ENCODE results near the gene TOB1.
"Not testable (repeated sequence)": the region's sequence is repeated elsewhere in the genome, so short reads cannot be mapped to it uniquely, and the experiment has no call there.

TOB1 gene

GRCh38 chr17:50884439-50885311 is 18.5 kb upstream of the TOB1 start:
- H3K36me3 ChIP-seq (ENCODE audit: insufficient read depth, low read length) = no peaks in the 10 kb centered on the region
- peaks cover 4% of the 10 kb centered on the region for H3K9me3 ChIP-seq (ENCODE audit: control insufficient read depth, insufficient read depth, low read length)
- no peak overlapping the region for H3K9ac ChIP-seq (ENCODE audit: low read depth, low read length)
- peaks cover 19% of the 10 kb centered on the region for H3K4me1 ChIP-seq (ENCODE audit: insufficient read depth, low read length)

- Histone ChIP-seq H3K9ac (ENCODE audit: low read depth, low read length) (no peak overlapping the region), H3K4me1 (ENCODE audit: insufficient read depth, low read length) (peaks cover 14% of the 10 kb centered on the region), H3K36me3 (ENCODE audit: insufficient read depth, low read length) (no peaks in the 10 kb centered on the region), H3K9me3 (ENCODE audit: control insufficient read depth, insufficient read depth, low read length) (peaks cover 4% of the 10 kb centered on the region)
These were observed 17.8 kb upstream of the TOB1 start for GRCh38 chr17:50883850-50884438.

- no peak overlapping the region for H3K9ac ChIP-seq (ENCODE audit: low read depth, low read length)
- peaks cover 4% of the 10 kb centered on the region for H3K9me3 ChIP-seq (ENCODE audit: control insufficient read depth, insufficient read depth, low read length)
- no peaks in the 10 kb centered on the region for H3K36me3 ChIP-seq (ENCODE audit: insufficient read depth, low read length)
- peaks cover 13% of the 10 kb centered on the region for H3K4me1 ChIP-seq (ENCODE audit: insufficient read depth, low read length)
These were observed 16.7 kb upstream of the TOB1 start for GRCh38 chr17:50882851-50883250.

- Histone ChIP-seq H3K9ac (ENCODE audit: low read depth, low read length) (no peak overlapping the region), H3K36me3 (ENCODE audit: insufficient read depth, low read length) (no peaks in the 10 kb centered on the region), H3K4me1 (ENCODE audit: insufficient read depth, low read length) (peaks cover 10% of the 10 kb centered on the region), H3K9me3 (ENCODE audit: control insufficient read depth, insufficient read depth, low read length) (peaks cover 4% of the 10 kb centered on the region)
These were observed 15.0 kb upstream of the TOB1 start for GRCh38 chr17:50881182-50881581.

GRCh38 chr17:50879086-50879485 is 12.9 kb upstream of the TOB1 start:
- peaks cover 4% of the 10 kb centered on the region for H3K9me3 ChIP-seq (ENCODE audit: control insufficient read depth, insufficient read depth, low read length)
- H3K4me1 ChIP-seq (ENCODE audit: insufficient read depth, low read length) = peaks cover 4% of the 10 kb centered on the region
- no peak overlapping the region for H3K9ac ChIP-seq (ENCODE audit: low read depth, low read length)
- no peaks in the 10 kb centered on the region for H3K36me3 ChIP-seq (ENCODE audit: insufficient read depth, low read length)

- Histone ChIP-seq H3K36me3 (ENCODE audit: insufficient read depth, low read length) (no peaks in the 10 kb centered on the region), H3K4me1 (ENCODE audit: insufficient read depth, low read length) (no peaks in the 10 kb centered on the region; the same call in 1 of the 2 replicates), H3K9ac (ENCODE audit: low read depth, low read length) (no peak overlapping the region), H3K9me3 (ENCODE audit: control insufficient read depth, insufficient read depth, low read length) (peaks cover 4% of the 10 kb centered on the region)
These were observed 11.7 kb upstream of the TOB1 start for GRCh38 chr17:50877838-50878237.

- H3K36me3 ChIP-seq (ENCODE audit: insufficient read depth, low read length); H3K4me1 ChIP-seq (ENCODE audit: insufficient read depth, low read length); H3K9me3 ChIP-seq (ENCODE audit: control insufficient read depth, insufficient read depth, low read length); H3K9ac ChIP-seq (ENCODE audit: low read depth, low read length): not testable (repeated sequence)
These were observed 10.9 kb upstream of the TOB1 start for GRCh38 chr17:50877042-50877441.

- Histone ChIP-seq H3K4me1 (ENCODE audit: insufficient read depth, low read length) (no peaks in the 10 kb centered on the region; the same call in 1 of the 2 replicates), H3K9me3 (ENCODE audit: control insufficient read depth, insufficient read depth, low read length) (peaks cover 2% of the 10 kb centered on the region), H3K9ac (ENCODE audit: low read depth, low read length) (no peak overlapping the region), H3K36me3 (ENCODE audit: insufficient read depth, low read length) (no peaks in the 10 kb centered on the region)
These were observed 8.9 kb upstream of the TOB1 start for GRCh38 chr17:50875074-50875473.

- Histone ChIP-seq H3K9me3 (ENCODE audit: control insufficient read depth, insufficient read depth, low read length) (no peaks in the 10 kb centered on the region), H3K4me1 (ENCODE audit: insufficient read depth, low read length) (no peaks in the 10 kb centered on the region; the same call in 1 of the 2 replicates), H3K9ac (ENCODE audit: low read depth, low read length) (no peak overlapping the region)
These were observed 6.7 kb upstream of the TOB1 start for GRCh38 chr17:50872710-50873424.

GRCh38 chr17:50871898-50872297 is 5.7 kb upstream of the TOB1 start:
- no peak overlapping the region for H3K9ac ChIP-seq (ENCODE audit: low read depth, low read length)
- no peaks in the 10 kb centered on the region for H3K9me3 ChIP-seq (ENCODE audit: control insufficient read depth, insufficient read depth, low read length)
- no peaks in the 10 kb centered on the region for H3K36me3 ChIP-seq (ENCODE audit: insufficient read depth, low read length)
- no peaks in the 10 kb centered on the region; the same call in 1 of the 2 replicates for H3K4me1 ChIP-seq (ENCODE audit: insufficient read depth, low read length)

More at GRCh38 chr17:50872710-50873424, 6.7 kb upstream of the TOB1 start:
- no peaks in the 10 kb centered on the region for H3K36me3 ChIP-seq (ENCODE audit: insufficient read depth, low read length)

- Histone ChIP-seq H3K9me3 (ENCODE audit: control insufficient read depth, insufficient read depth, low read length) (no peaks in the 10 kb centered on the region), H3K4me1 (ENCODE audit: insufficient read depth, low read length) (no peaks in the 10 kb centered on the region; the same call in 1 of the 2 replicates), H3K36me3 (ENCODE audit: insufficient read depth, low read length) (no peaks in the 10 kb centered on the region), H3K9ac (ENCODE audit: low read depth, low read length) (no peak overlapping the region)
These were observed 5.2 kb upstream of the TOB1 start for GRCh38 chr17:50871364-50871763.

- H3K4me1 ChIP-seq (ENCODE audit: insufficient read depth, low read length) = 0 out of 2 replicates have a peak, but pooled peaks cover 2% of the 10 kb centered on the region
These were observed 2.4 kb upstream of the TOB1 start for GRCh38 chr17:50868602-50869001.

GRCh38 chr17:50868140-50868438 is 1.9 kb upstream of the TOB1 start:
- Histone ChIP-seq H3K36me3 (ENCODE audit: insufficient read depth, low read length) (peaks cover 1% of the 10 kb centered on the region; the same call in 1 of the 2 replicates), H3K9me3 (ENCODE audit: control insufficient read depth, insufficient read depth, low read length) (no peaks in the 10 kb centered on the region), H3K9ac (ENCODE audit: low read depth, low read length) (peak overlapping the region; percentile 94), H3K4me1 (ENCODE audit: insufficient read depth, low read length) (0 out of 2 replicates have a peak, but pooled peaks cover 4% of the 10 kb centered on the region)

More at GRCh38 chr17:50868602-50869001, 2.4 kb upstream of the TOB1 start:
- Histone ChIP-seq H3K36me3 (ENCODE audit: insufficient read depth, low read length) (no peaks in the 10 kb centered on the region), H3K9ac (ENCODE audit: low read depth, low read length) (peak overlapping the region; percentile 94; the same call in 1 of the 2 replicates), H3K9me3 (ENCODE audit: control insufficient read depth, insufficient read depth, low read length) (no peaks in the 10 kb centered on the region)

GRCh38 chr17:50867363-50868139 is 1.4 kb upstream of the TOB1 start:
- Histone ChIP-seq H3K4me1 (ENCODE audit: insufficient read depth, low read length) (0 out of 2 replicates have a peak, but pooled peaks cover 4% of the 10 kb centered on the region), H3K9me3 (ENCODE audit: control insufficient read depth, insufficient read depth, low read length) (no peaks in the 10 kb centered on the region), H3K9ac (ENCODE audit: low read depth, low read length) (peak overlapping the region; percentile 94), H3K36me3 (ENCODE audit: insufficient read depth, low read length) (peaks cover 6% of the 10 kb centered on the region; the same call in 1 of the 2 replicates)
